GM21717 (cell line): ENCODE data around the gene NFIA.
A peak's percentile ranks its signal among the peaks of the same experiment; 100 is the strongest.
"Not testable (repeated sequence)": the region's sequence is repeated elsewhere in the genome, so short reads cannot be mapped to it uniquely, and the experiment has no call there.

ENCODE experiments used
- ATAC-seq: cut with Tn5 transposase; IDR thresholded peaks from one replicate; pipeline ENCODE4 v1.9.1; 2021; ENCODE audit warnings: mild to moderate bottlenecking, moderate library complexity; ENCODE audit not compliant: unreplicated experiment

The NFIA gene

DNA sequence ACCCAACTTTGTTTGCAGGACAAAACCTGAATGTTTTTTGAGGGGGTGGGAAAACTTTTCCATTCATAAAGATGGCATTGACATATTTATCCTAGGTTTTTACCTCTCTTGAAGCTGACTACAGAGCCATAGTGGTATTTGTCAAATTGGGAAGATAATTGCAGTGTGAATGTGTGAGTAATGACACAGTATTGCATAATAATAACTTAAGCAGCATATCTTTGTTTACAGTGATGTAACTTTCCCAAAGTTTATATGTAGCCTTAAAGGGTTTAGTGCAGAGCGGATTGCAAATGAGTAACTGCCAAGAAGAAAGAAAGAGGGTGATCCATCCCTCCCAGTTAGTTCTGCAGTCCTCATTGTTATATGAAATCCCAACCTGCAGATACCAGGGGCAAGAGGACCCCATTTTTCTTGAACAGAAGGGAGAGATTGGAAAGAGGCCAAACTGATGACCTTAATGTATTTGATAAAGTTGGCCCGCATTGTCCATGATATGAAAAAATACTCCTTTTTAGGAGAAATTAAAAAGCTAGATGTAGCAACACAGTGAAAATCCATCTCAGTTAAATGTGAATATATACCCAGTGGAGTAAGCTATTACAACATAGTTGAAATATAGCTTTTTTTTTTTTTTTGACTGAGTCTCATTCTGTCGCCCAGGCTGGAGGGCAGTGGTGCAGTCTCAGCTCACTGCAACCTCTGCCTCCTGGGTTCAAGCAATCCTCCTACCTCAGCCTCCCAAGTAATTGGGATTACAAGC lies 23.7 kb upstream of the NFIA start:
- ATAC-seq = no peak

DNA sequence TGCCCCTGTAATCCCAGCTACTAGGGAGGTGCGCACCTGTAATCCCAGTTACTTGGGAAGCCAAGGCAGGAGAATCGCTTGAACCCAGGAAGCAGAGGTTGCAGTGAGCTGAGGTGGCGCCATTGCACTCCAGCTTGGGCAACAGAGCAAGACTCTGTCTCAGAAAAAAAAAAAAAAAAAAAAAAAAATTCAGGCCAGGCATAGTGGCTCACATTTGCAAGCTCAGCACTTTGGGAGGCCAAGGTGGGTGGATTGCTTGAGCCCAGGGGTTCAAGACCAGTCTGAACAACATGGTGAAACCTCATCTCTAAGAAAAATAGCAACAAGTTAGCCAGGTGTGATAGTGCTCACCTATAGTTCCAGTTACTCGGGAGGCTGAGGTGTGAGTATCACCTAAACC lies 20.8 kb upstream of the NFIA start:
- not testable (repeated sequence) for ATAC-seq

- ATAC-seq = no peak
Observed at GRCh38 chr1:61064673-61065072, 17.7 kb upstream of the NFIA start.

DNA sequence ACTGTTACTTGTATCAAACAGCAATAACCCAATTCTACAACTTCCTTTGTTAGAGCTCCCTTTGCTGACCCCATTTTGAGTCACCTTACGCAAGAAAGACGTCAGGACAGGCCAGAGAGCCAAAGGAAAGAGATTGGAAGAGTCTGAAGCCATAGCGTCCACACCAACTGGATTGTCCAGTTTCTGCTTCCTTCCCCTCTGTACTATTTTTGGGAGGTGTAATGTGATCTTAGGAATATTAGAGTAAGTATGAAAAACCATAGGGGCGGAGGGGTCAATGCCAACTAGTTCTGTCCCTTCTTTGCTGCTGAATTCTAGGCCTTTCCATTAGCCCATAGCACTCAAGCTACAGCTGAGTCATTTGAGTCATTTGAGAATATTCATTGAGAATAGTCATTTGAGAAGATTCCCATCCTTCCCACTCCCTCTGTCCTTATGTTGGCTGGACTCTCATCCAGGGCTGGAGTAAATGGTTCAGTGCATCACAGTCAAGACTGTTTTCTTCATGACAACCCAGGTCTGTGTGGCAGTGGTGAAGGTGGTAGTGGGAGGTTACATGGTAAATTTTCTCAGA lies 14.8 kb upstream of the NFIA start:
- ATAC-seq = no peak

GRCh38 chr1:61070054-61070453 lies 12.3 kb upstream of the NFIA start:
- ATAC-seq = no peak

GRCh38 chr1:61071205-61072130 lies 10.9 kb upstream of the NFIA start:
- ATAC-seq = no peak

DNA sequence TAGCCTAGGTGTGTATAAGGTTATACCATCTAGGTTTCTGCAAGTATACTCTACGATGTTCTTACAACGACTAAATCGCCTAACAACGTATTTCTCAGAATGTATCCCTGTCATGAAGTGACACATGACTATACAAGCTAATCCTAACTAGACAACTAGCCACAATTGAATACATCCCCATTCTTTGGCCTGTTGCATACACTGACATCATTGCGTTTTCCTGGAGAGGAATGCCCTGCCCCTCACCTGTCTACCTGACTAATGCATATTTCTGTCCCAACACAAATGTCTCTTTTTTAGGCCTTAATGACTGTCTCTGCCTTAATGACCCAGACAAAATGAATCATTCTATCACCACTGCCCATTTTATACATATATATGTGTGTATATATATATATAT lies 8.5 kb upstream of the NFIA start:
- ATAC-seq = no peak

- ATAC-seq = not testable (repeated sequence)
Observed at GRCh38 chr1:61075833-61076232, 6.5 kb upstream of the NFIA start.

DNA sequence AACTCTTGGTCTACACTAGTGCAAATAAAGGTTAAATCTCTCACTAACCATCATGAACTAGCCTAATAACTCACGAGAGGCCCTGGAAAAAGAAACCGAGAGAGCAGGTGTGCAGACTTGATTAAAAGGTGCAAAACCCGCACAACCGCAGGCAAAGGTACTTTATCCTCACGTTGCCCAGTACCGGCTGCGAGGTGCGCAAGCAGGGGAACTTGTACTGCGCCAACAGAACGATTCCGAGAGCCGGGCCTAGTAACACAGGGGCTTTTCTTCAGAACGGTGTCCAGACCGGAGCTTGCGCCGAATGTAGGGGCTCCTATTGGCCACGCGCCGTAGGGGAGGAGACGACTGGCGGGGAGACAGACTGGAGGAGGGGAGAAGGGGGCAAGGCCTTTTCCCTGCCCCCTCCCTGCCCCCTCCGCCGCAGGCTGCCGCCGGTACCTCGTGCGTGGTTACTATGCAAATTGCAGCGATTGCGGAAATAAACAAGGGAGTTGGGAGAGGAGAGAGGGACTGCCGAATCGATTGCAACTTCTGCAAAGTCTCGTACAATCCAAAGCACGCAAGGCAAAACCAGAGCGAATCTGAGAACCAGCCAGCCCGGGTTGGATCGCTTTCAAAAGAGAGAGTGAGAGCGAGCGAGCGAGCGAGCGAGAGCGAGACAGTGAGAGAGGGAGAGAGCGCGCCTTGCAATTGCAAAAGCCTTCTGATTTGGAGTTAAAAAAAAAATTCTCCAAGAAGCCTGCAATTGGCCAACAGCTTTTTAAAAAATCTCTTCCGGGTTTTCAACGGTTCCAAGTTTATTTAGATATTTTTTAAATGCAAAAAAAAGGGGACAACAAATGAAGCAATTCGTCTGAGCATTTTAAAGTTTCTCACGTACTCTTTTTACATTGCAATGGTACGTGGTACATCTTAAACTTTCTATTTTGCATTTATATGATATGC lies 5.4 kb upstream of the NFIA start:
- ATAC-seq = peak; percentile 77

DNA sequence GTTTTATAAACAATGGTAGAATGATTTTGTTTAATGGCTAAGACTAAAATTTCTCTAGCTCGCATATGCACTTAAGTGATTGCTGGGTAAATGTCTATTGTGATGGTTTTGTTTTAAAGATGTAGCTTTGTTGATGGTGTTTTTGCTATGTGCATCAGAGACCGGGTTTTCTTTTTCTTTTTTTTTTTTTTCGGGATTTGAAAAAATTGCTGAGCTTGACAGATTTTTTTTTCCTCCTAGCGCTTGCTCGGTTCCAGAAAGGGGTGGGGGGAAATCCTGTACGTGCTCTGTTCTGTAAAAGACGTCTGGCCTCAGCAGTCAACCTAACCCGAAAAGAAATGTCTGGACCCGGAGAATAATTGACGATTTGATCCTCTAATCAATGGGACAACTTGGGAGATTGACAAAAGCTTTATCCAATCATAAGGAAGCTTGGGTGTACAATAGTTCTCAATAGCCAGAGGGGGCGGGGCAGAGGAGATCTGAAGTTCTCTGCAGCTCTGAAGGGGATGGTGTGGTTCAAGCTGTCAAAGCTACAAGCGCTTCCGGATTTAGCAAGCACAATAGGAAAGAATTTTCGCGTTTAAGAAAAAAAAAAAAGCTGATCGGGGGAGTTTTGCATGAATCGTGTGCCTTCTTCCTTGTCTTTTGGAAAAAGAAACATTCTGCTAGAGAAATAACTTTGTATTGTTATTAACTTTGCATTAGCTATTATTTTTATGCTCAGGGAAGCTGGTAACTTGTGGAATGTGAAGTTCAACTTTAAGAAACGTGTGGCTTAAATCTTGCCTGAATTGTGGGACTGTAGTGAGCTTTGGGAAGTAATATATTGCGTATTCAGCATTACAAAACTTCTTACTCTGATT lies 4.5 kb upstream of the NFIA start:
- peak; percentile 54 for ATAC-seq

DNA sequence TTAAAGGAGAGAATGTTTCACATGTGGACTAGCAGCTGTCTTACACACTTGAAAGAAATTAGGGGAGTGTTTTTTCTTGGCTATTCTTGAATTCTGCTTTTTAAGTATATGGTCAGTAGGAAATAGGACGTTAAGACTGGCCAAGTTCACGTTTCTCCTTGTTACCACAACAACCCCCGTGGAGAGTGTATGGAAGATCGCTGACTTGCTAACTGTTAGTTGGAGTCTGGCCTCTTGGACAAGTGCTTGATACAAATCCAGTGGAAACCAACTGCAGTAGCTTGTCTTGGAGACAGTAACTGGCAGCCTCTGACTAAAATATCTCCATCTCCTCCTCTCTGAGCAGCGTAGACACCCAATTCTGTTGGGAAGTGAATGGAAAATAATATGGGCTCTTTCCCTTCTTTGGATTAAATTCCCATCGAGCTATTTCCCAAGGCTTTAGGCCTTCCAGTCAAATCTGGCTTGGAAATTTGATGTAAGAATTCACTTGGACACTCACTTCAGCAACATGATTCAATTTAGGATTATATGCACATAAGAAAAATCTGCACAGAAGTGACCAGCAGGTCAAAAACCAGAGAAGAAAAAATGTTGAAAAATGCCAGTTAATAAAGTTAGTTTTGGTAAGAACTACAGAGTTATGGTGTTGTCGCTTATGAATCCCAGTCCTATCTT lies 3.6 kb upstream of the NFIA start:
- ATAC-seq = no peak

GRCh38 chr1:61079296-61079897 lies 3.0 kb upstream of the NFIA start:
- ATAC-seq = no peak

GRCh38 chr1:61079898-61080336 lies 2.4 kb upstream of the NFIA start:
- no peak for ATAC-seq

- ATAC-seq = no peak
Observed at GRCh38 chr1:61080413-61081143, 1.8 kb upstream of the NFIA start.

DNA sequence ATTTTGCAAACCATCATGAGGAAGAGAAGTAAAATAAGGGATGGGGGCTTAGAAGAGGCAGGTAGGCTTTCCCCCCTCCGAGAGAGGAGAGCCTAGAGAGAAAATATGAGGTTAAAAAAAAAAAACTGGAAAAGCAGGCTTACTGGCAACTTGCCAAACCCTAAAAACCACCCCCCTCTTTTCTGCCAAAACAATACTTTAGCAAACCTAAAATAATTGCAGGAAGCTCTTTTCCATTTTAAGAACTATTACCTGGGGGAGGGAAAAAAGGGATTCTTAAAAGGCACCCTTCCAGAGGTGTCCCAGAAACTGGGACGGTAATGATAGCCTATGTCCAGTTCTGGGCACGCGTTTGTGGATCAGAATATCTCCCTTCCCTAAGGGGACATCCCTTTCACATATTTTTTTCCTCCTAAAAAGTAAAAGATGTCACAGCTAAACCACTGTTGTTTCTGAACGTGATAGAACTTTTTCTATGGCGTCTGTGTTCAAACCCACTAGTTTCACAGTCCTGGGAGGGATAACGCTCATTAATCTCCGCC lies 1.1 kb upstream of the NFIA start:
- ATAC-seq = no peak

DNA sequence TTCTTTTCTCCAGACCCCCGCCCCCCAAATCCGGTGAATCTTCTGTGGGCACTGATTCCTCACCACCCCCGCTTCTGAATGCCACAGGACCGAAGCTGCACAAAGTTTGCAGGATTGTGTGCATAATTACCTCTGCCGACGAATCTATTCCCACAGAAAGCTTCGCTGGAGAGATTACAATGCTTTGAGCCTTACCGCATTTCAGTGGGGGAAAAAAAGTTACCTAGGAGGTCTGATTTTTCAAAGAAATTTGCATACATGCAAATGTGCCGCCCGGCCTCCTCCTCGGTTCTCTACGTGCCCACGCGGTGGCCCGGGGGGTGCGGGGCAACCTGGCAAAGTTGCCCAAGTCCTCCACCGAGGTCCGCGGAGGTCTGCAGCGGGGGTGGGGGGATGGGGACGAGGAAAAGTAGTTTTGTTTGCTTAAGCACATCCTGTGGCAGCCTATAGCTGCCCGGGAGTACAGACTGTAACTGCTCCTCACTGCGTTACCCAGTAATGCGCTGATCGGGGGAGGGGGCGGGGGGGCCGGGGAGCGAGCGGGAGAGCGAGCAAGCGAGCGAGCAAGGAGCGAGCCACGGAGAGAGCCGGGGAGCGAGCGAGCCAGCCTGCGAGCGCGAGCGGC lies 563 bp upstream of the NFIA start:
- ATAC-seq = no peak
